ENCODE data around the gene MAP2K6. TPM values are rescaled to one million over a fixed set of nuclear protein-coding genes. Genes with fewer than 3 reads are reported as not detected.

MAP2K6 gene
- total RNA-seq, 1 experiment from 2014 or later: 17.7 TPM

DNA sequence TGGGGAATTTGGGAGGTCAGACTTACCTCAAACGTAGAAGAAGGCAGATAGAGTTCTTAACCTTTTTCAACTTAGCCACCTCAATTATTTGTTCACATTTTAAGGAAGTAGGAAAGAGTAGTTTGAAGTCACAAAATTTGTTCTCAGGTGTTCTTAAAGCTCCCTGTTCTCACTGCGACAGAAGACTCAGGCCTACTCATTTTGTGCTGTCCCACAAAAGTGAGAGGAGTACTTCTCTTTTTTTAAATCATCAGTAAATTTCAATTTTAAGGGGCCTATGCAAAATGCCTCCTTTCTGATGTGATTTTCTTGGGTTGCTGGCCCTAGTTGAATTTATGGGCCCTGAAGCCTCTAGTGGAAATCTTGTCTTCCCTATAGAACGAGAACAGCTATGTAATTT lies 133.4 kb downstream of the MAP2K6 start:
- Histone ChIP-seq H3K9me3 (ENCODE audit: control insufficient read depth, low read depth, low read length) (no peaks in the 10 kb centered on the region), H3K9ac (ENCODE audit: extremely low read depth, insufficient read length, low read length) (no peak overlapping the region), H3K56ac (ENCODE audit: insufficient read length, low read depth, low read length) (no peak overlapping the region), H3K27me3 (ENCODE audit: insufficient read depth, low read length) (no peaks in the 10 kb centered on the region), H3K27ac (ENCODE audit: insufficient read length, low read depth, low read length) (no peak overlapping the region), H3T11ph (ENCODE audit: low read length) (no peak overlapping the region), H3K23me2 (ENCODE audit: insufficient read length, low read depth, low read length, poor library complexity, severe bottlenecking) (no peaks in the 10 kb centered on the region), H3K18ac (ENCODE audit: insufficient read length, low read depth, low read length) (no peak overlapping the region), H3K4me2 (ENCODE audit: insufficient read depth, insufficient read length, low read length) (no peak overlapping the region), H4K91ac (ENCODE audit: insufficient read length, low read depth, low read length) (no peak overlapping the region), H2BK5ac (ENCODE audit: insufficient read length, low read length) (no peak overlapping the region), H3K23ac (ENCODE audit: insufficient read length, low read depth, low read length) (no peak overlapping the region), H3K14ac (ENCODE audit: insufficient read depth, low read length) (no peak overlapping the region), H2BK120ac (ENCODE audit: low read depth, low read length, poor library complexity, severe bottlenecking) (no peak overlapping the region), H4K20me1 (ENCODE audit: control insufficient read depth, insufficient read depth, insufficient read length) (no peaks in the 10 kb centered on the region), H3K4ac (ENCODE audit: low read depth, low read length) (no peak overlapping the region), H2AFZ (ENCODE audit: low read length) (no peak overlapping the region), H2BK12ac (ENCODE audit: insufficient read length, low read depth, low read length) (no peak overlapping the region), H4K8ac (replicated peaks; ENCODE audit: insufficient read length, low read depth, low read length) (no peak overlapping the region), H2BK20ac (ENCODE audit: low read depth, low read length, poor library complexity, severe bottlenecking) (no peak overlapping the region), H3K79me2 (ENCODE audit: insufficient read depth, low read length) (no peaks in the 10 kb centered on the region), H3K79me1 (ENCODE audit: insufficient read depth, low read depth, low read length, poor library complexity, severe bottlenecking) (no peaks in the 10 kb centered on the region), H2BK15ac (ENCODE audit: low read depth, low read length) (no peak overlapping the region), H2AK5ac (ENCODE audit: insufficient read length, low read length) (no peak overlapping the region), H4K5ac (ENCODE audit: insufficient read length, low read depth, low read length) (no peak overlapping the region), H3K4me1 (ENCODE audit: insufficient read depth, low read length) (no peaks in the 10 kb centered on the region)
- Mint-ChIP-seq H3K36me3 (ENCODE audit: insufficient read depth in 1 of 3, low read depth in 3 of 3) (peaks cover 1 to 9% (median 3%) of the 10 kb centered on the region in 3 experiments; a peak in 6 of 7 replicates), H3K27ac (no peak overlapping the region), H3K4me3 (no peak overlapping the region), H3K4me1 (peaks cover 17 to 18% of the 10 kb centered on the region in 2 experiments), H3K9me3 (no peaks in the 10 kb centered on the region; a peak in 2 of 5 replicates), H3K27me3 (ENCODE audit: low read depth) (no peaks in the 10 kb centered on the region)
- TF ChIP-seq, protein P1, sequence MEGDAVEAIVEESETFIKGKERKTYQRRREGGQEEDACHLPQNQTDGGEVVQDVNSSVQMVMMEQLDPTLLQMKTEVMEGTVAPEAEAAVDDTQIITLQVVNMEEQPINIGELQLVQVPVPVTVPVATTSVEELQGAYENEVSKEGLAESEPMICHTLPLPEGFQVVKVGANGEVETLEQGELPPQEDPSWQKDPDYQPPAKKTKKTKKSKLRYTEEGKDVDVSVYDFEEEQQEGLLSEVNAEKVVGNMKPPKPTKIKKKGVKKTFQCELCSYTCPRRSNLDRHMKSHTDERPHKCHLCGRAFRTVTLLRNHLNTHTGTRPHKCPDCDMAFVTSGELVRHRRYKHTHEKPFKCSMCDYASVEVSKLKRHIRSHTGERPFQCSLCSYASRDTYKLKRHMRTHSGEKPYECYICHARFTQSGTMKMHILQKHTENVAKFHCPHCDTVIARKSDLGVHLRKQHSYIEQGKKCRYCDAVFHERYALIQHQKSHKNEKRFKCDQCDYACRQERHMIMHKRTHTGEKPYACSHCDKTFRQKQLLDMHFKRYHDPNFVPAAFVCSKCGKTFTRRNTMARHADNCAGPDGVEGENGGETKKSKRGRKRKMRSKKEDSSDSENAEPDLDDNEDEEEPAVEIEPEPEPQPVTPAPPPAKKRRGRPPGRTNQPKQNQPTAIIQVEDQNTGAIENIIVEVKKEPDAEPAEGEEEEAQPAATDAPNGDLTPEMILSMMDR (conservative IDR thresholded peaks at IDR 0.05): no peak
- no CpG with 5 or more reads among the region's 3 CpGs for WGBS (ENCODE audit: extremely low coverage, insufficient read length, low lambda C conversion rate)
- DNase-seq: no peak
